Activated T-helper 2 cell treated with anti-CD3 and anti-CD28 coated beads, Interferon-gamma antibody, Interleukin-2, Interleukin-4, amounts not matched to agents 10 μg/mL and 5 μg/mL and 100 μg/mL, durations not matched to agents 14 hours and 24 hours and 36 hours (primary cell): ENCODE measurements around the gene TFAP2B. TPM values are rescaled to one million over a fixed set of nuclear protein-coding genes. Genes with fewer than 3 reads are reported as not detected.

Experiments
- DNase-seq: peaks from one replicate; pipeline ENCODE4 v3.0.0; 2021; ENCODE audit warnings: low spot score
- H3K27ac Mint-ChIP-seq: one replicate; pipeline ENCODE4 v1.8.0; 2021; ENCODE audit warnings: mixed read lengths
- H3K27me3 Mint-ChIP-seq: one replicate; pipeline ENCODE4 v1.8.0; 2021; ENCODE audit warnings: low read depth, mixed read lengths
- H3K36me3 Mint-ChIP-seq: one replicate; pipeline ENCODE4 v1.8.0; 2021; ENCODE audit warnings: low read depth, mixed read lengths
- H3K4me1 Mint-ChIP-seq: one replicate; pipeline ENCODE4 v1.8.0; 2021; ENCODE audit warnings: low read depth, mixed read lengths
- H3K4me3 Mint-ChIP-seq: one replicate; pipeline ENCODE4 v1.8.0; 2021; ENCODE audit warnings: low read depth, mild to moderate bottlenecking, moderate library complexity, mixed read lengths
- H3K9me3 Mint-ChIP-seq: one replicate; pipeline ENCODE4 v1.8.0; 2021; ENCODE audit warnings: mixed read lengths
- intact Hi-C: fragments of 100-400 bp; cut with micrococcal nuclease; formaldehyde crosslinking; loops from one replicate; pipeline ENCODE4 v1.15.1; 2023
- total RNA-seq: library from RNA; stranded (reverse); gene quantifications from 2 replicates; pipeline ENCODE4 v1.2.3, GENCODE V29; 2022

The TFAP2B gene
- total RNA-seq, 1 donor from 2014 or later = not detected

- intact Hi-C loops = loop anchor here (1.0 to 2.0 kb wide), 2 partner anchors 9 to 18 kb away; no protein-coding TSS in a partner anchor
- Mint-ChIP-seq H3K9me3 (no peaks in the 10 kb centered on the region), H3K36me3 (no peaks in the 10 kb centered on the region), H3K4me1 (no peaks in the 10 kb centered on the region), H3K27me3 (peaks cover 73% of the 10 kb centered on the region), H3K4me3 (no peak overlapping the region), H3K27ac (no peak overlapping the region)
- no peak for DNase-seq
These were observed 8.1 kb downstream of the TFAP2B start for GRCh38 chr6:50826803-50827202.

GRCh38 chr6:50829049-50829448, 10.4 kb downstream of the TFAP2B start:
- Mint-ChIP-seq H3K9me3 (no peaks in the 10 kb centered on the region), H3K4me1 (no peaks in the 10 kb centered on the region), H3K4me3 (no peak overlapping the region), H3K27ac (no peak overlapping the region), H3K36me3 (no peaks in the 10 kb centered on the region), H3K27me3 (peaks cover 67% of the 10 kb centered on the region)
- DNase-seq = no peak
- intact Hi-C loops = no loop called here

DNA sequence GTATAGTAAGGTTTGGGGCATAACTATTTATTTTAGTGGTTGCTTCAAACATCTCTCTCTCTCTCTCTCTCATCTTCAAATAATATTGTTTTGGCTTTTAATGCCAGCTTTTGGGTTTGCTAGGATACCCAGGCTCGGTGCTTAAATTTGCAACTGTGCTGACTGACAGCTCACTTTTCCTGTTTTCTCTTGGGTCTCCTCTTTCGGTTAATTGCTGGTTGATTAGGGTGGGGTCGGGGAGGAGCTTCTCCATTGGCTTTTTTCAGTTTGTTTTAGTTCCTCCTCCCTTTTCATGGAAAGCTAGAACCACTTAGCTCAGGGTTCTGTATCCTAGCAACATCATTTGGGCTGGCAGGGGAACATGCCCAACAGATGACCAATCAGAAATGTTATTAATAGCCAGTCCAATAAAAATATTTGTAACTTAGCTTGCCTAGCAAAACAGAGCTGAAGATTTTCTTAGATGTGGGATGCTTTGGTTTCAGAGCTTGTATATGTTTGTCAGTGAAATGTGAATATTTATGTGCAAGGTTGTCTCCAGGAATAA, 11.3 kb downstream of the TFAP2B start:
- no peak overlapping the region for H3K4me3 Mint-ChIP-seq
- intact Hi-C loops = no loop called here
- H3K9me3 Mint-ChIP-seq = no peaks in the 10 kb centered on the region
- H3K27me3 Mint-ChIP-seq = peaks cover 64% of the 10 kb centered on the region
- DNase-seq = no peak
- H3K36me3 Mint-ChIP-seq = no peaks in the 10 kb centered on the region
- H3K27ac Mint-ChIP-seq = no peak overlapping the region
- H3K4me1 Mint-ChIP-seq = no peaks in the 10 kb centered on the region

DNA sequence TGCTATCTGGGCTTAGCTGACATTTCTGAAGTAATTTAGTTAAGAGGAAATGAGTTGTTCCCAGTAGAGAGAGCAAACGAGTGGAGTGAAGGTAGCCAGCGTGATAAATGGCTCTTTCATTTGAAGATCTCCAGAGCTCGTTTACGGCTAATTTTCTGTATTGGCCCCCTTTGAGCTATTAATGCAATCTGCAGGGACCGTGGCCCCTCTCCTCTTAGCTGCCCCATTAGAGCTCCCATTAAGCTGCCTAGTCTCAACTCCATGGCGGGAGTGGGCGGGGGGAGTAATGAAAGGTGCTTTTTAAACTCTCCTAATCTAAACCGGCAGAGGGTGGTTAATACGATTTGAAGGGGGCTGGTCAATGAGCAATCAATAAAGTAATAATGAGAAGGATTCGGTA, 12.5 kb downstream of the TFAP2B start:
- Mint-ChIP-seq H3K27ac (no peak overlapping the region), H3K36me3 (no peaks in the 10 kb centered on the region), H3K9me3 (no peaks in the 10 kb centered on the region), H3K4me1 (no peaks in the 10 kb centered on the region), H3K4me3 (no peak overlapping the region), H3K27me3 (peaks cover 63% of the 10 kb centered on the region)
- DNase-seq = no peak
- intact Hi-C loops = no loop called here

DNA sequence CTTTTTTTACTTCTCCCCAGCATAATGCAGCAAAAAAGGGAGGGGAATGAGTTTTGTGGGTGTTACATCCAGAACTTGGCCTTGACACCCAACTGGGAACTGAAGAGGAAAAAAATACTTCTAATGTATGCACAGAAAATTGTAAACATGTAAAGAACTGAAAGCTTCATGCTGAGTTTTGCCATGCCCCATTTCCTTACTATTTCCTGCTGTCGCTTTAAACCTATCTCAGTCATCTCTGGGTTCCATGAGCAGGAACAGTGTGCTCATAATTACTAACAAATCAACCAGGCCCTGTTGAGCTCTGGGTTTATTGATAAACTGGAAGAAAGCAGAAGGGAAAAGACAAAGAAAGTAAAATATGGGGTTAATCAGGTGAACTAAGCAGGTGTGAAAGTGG, 14.2 kb downstream of the TFAP2B start:
- no peaks in the 10 kb centered on the region for H3K36me3 Mint-ChIP-seq
- no peak overlapping the region for H3K4me3 Mint-ChIP-seq
- no peaks in the 10 kb centered on the region for H3K9me3 Mint-ChIP-seq
- no peaks in the 10 kb centered on the region for H3K4me1 Mint-ChIP-seq
- H3K27ac Mint-ChIP-seq = no peak overlapping the region
- intact Hi-C loops = no loop called here
- H3K27me3 Mint-ChIP-seq = peaks cover 64% of the 10 kb centered on the region
- no peak for DNase-seq

- no peaks in the 10 kb centered on the region for H3K4me1 Mint-ChIP-seq
- H3K9me3 Mint-ChIP-seq = no peaks in the 10 kb centered on the region
- H3K27ac Mint-ChIP-seq = no peak overlapping the region
- no peaks in the 10 kb centered on the region for H3K36me3 Mint-ChIP-seq
- H3K27me3 Mint-ChIP-seq = peaks cover 73% of the 10 kb centered on the region
- no peak overlapping the region for H3K4me3 Mint-ChIP-seq
- DNase-seq = no peak
- intact Hi-C loops = no loop called here
These were observed 16.3 kb downstream of the TFAP2B start for GRCh38 chr6:50834929-50835410.

- Mint-ChIP-seq H3K9me3 (no peaks in the 10 kb centered on the region), H3K36me3 (no peaks in the 10 kb centered on the region), H3K27me3 (peaks cover 83% of the 10 kb centered on the region), H3K4me1 (no peaks in the 10 kb centered on the region), H3K4me3 (no peak overlapping the region), H3K27ac (no peak overlapping the region)
- DNase-seq = no peak
- intact Hi-C loops = loop anchor here (1.0 kb wide), 1 partner anchor 9 kb away; no protein-coding TSS in a partner anchor
These were observed 17.6 kb downstream of the TFAP2B start for GRCh38 chr6:50836231-50836630.

DNA sequence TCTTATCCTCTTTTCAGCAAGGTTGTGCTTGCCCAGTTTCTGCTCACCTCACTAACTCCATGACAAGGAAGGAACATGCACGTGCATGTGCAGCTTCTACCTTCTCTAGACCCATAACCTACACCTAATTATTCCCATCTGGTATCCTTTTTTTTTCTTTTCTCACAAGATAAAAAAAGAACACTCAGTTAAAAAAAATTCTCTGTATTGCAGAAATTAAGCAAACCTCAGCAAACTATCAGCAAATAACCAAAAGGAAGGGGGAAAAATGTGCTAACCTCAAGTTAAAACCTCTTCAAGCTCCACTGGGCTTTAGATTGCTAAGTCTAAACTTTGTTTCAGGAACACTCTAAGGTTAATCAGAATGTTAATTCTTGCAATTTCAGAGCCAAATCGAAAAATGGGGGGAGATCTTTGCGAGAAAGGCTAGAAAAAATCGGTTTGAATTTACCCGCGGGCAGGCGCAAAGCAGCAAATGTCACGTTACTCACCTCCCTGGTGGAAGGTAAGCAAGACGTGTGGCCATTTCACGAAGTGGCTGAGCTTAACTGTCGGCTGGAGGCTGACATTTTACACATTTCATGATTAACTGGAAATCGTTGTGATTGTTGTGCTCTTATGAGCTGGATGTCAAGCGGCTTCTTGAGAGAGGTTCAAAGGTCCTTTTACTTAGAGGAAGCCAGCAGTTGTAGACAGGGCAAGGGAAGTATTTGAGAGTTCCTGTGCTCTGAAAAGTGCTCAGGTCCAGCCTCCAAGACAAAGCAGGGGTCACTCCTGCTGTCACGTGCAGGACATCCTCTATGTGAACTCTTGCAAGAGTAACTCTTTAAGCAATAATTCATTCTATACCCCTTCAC, 19.1 kb downstream of the TFAP2B start:
- DNase-seq = no peak
- H3K9me3 Mint-ChIP-seq = no peaks in the 10 kb centered on the region
- H3K4me3 Mint-ChIP-seq = no peak overlapping the region
- H3K27ac Mint-ChIP-seq = no peak overlapping the region
- no peaks in the 10 kb centered on the region for H3K36me3 Mint-ChIP-seq
- peaks cover 86% of the 10 kb centered on the region for H3K27me3 Mint-ChIP-seq
- no peaks in the 10 kb centered on the region for H3K4me1 Mint-ChIP-seq
- intact Hi-C loops = no loop called here

- Mint-ChIP-seq H3K9me3 (no peaks in the 10 kb centered on the region), H3K4me1 (no peaks in the 10 kb centered on the region), H3K27me3 (peaks cover 92% of the 10 kb centered on the region), H3K36me3 (no peaks in the 10 kb centered on the region), H3K4me3 (no peak overlapping the region), H3K27ac (no peak overlapping the region)
- DNase-seq = no peak
- intact Hi-C loops = no loop called here
These were observed 21.6 kb downstream of the TFAP2B start for GRCh38 chr6:50840112-50840810.

DNA sequence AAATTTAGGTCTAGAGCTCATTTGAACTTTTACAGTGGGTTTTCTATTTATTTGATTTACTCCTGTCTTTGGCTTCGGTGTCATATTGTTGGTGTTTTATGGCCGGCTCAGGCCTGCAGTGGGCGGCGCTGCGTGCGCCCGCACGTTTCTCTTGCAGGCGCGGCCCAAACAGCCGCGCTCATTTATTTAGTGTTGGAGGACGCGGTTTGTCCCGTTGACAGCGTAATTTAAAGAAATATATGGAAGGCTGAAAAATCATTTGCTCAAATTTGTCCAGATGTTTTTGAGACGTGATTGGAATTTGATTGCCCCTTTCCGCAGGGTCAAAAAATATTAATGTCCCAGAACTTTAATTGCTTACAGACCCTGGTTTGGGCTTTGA, 22.1 kb downstream of the TFAP2B start:
- Mint-ChIP-seq H3K4me1 (no peaks in the 10 kb centered on the region), H3K36me3 (no peaks in the 10 kb centered on the region), H3K27me3 (peaks cover 91% of the 10 kb centered on the region), H3K4me3 (no peak overlapping the region), H3K9me3 (no peaks in the 10 kb centered on the region), H3K27ac (no peak overlapping the region)
- DNase-seq = no peak
- intact Hi-C loops = no loop called here

GRCh38 chr6:50842446-50842845, 23.8 kb downstream of the TFAP2B start:
- Mint-ChIP-seq H3K36me3 (no peaks in the 10 kb centered on the region), H3K27ac (no peak overlapping the region), H3K27me3 (peaks cover 91% of the 10 kb centered on the region), H3K4me1 (no peaks in the 10 kb centered on the region), H3K9me3 (no peaks in the 10 kb centered on the region), H3K4me3 (no peak overlapping the region)
- intact Hi-C loops = no loop called here
- DNase-seq = no peak

DNA sequence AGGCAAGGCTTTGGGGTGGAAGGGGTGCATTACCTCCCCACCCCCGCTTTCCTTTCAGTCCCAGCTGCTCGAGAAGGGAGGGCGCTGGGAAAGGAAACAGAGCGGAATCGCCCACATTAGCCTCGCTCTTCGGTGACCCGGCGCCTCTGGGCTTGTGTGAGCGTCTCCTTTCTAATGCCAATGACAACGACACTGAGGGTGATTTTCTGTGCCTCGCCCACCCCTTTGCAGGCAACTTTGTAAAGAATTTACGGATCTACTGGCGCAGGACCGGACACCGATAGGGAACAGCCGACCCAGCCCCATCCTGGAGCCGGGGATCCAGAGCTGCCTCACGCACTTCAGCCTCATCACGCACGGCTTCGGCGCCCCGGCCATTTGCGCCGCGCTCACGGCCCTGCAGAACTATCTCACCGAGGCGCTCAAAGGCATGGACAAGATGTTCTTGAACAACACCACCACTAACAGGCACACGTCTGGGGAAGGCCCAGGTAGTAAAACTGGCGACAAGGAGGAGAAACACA, 24.3 kb downstream of the TFAP2B start:
- peaks cover 91% of the 10 kb centered on the region for H3K27me3 Mint-ChIP-seq
- no peak for DNase-seq
- no peaks in the 10 kb centered on the region for H3K36me3 Mint-ChIP-seq
- H3K4me3 Mint-ChIP-seq = no peak overlapping the region
- H3K4me1 Mint-ChIP-seq = no peaks in the 10 kb centered on the region
- intact Hi-C loops = no loop called here
- H3K9me3 Mint-ChIP-seq = no peaks in the 10 kb centered on the region
- no peak overlapping the region for H3K27ac Mint-ChIP-seq

- H3K9me3 Mint-ChIP-seq = no peaks in the 10 kb centered on the region
- no peaks in the 10 kb centered on the region for H3K4me1 Mint-ChIP-seq
- peaks cover 89% of the 10 kb centered on the region for H3K27me3 Mint-ChIP-seq
- DNase-seq = no peak
- intact Hi-C loops = loop anchor here (2.0 kb wide), 1 partner anchor 17 kb away; no protein-coding TSS in a partner anchor
- H3K27ac Mint-ChIP-seq = no peak overlapping the region
- no peaks in the 10 kb centered on the region for H3K36me3 Mint-ChIP-seq
- H3K4me3 Mint-ChIP-seq = no peak overlapping the region
These were observed 25.2 kb downstream of the TFAP2B start for GRCh38 chr6:50843842-50844241.
